ENCODE measurements around the gene ZNF683.

The ZNF683 gene

DNA sequence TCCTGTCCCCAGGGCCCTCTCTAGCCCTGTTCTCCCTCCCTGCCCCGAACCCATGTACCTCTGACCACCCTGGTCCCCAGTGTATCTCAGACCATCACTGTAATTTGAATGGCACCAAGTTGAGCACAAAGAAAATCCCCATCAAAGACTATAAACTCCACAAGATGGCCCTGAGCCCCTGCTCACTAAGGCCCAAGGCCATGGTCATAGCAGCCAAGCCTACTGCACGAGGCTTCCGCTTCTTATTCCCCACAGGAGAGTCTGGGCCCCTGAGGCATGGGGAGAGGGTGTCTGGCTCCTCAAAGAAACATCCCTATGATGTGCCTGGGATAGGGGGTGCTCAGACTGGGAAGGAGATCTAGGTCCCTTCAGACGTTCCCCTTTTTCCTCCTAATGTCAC, 4.5 kb downstream of the ZNF683 start:
- H2BK12ac ChIP-seq (ENCODE audit: low read length in 2 of 2): no peak overlapping the region
- H2BK5ac ChIP-seq (ENCODE audit: low read depth, low read length, poor library complexity, severe bottlenecking): no peak overlapping the region
- H3K9ac ChIP-seq (ENCODE audit: low read length): no peak overlapping the region
- peaks cover 39 to 51% of the 10 kb centered on the region in 2 experiments for H3K27me3 ChIP-seq (ENCODE audit: control insufficient read depth in 1 of 2, insufficient read depth in 1 of 2, low read length in 2 of 2)
- no peaks in the 10 kb centered on the region for H3K36me3 ChIP-seq (ENCODE audit: control insufficient read depth in 1 of 2, insufficient read depth in 2 of 2, low read depth in 1 of 2, low read length in 2 of 2)
- no peak overlapping the region for H3K23ac ChIP-seq (ENCODE audit: low read length in 2 of 2)
- no peak overlapping the region for H2BK15ac ChIP-seq (ENCODE audit: low read depth, poor library complexity, severe bottlenecking)
- H3K27ac ChIP-seq (ENCODE audit: low read length, poor library complexity, severe bottlenecking): no peak overlapping the region
- no peak overlapping the region for H3K18ac ChIP-seq (ENCODE audit: low read depth in 1 of 2, low read length in 2 of 2)
- no peak overlapping the region for H2BK120ac ChIP-seq (ENCODE audit: low read depth, low read length)
- peaks cover 2% of the 10 kb centered on the region for H3K4me1 ChIP-seq (ENCODE audit: control insufficient read depth, insufficient read depth, low read depth, low read length)
- no peak overlapping the region for H4K8ac ChIP-seq (ENCODE audit: low read length)
- H3K4me3 ChIP-seq (ENCODE audit: insufficient read depth in 1 of 2, low read depth in 1 of 2, low read length in 2 of 2): no peak overlapping the region
- H2AFZ ChIP-seq (ENCODE audit: low read depth, low read length): no peak overlapping the region
- H3K9me3 ChIP-seq (ENCODE audit: control insufficient read depth, low read length): no peaks in the 10 kb centered on the region
- H3K79me1 ChIP-seq (replicated peaks; ENCODE audit: low read length, poor library complexity, severe bottlenecking): no peaks in the 10 kb centered on the region
- H3K4ac ChIP-seq (ENCODE audit: low read depth in 1 of 2, low read length in 2 of 2): no peak overlapping the region
- no peak overlapping the region for H4K91ac ChIP-seq (ENCODE audit: low read length)
- H3K4me2 ChIP-seq (ENCODE audit: low read length, poor library complexity, severe bottlenecking): no peak overlapping the region
- DNase-seq: no peak
- H2AK5ac ChIP-seq (ENCODE audit: low read length, severe bottlenecking): no peak overlapping the region
- H3K14ac ChIP-seq (ENCODE audit: low read length in 2 of 2): no peak overlapping the region
- 77% methylated on average over 4 of the region's 4 CpGs for WGBS

GRCh38 chr1:26367441-26367840, 5.1 kb downstream of the ZNF683 start:
- H3K4ac ChIP-seq (ENCODE audit: low read depth in 1 of 2, low read length in 2 of 2): no peak overlapping the region
- no peaks in the 10 kb centered on the region for H3K9me3 ChIP-seq (ENCODE audit: control insufficient read depth, low read length)
- no peak overlapping the region for H2AK5ac ChIP-seq (ENCODE audit: low read length, severe bottlenecking)
- 88% methylated on average over 6 of the region's 6 CpGs for WGBS
- H3K4me1 ChIP-seq (ENCODE audit: control insufficient read depth, insufficient read depth, low read depth, low read length): peaks cover 2% of the 10 kb centered on the region
- no peak overlapping the region for H2BK5ac ChIP-seq (ENCODE audit: low read depth, low read length, poor library complexity, severe bottlenecking)
- H2AFZ ChIP-seq (ENCODE audit: low read depth, low read length): no peak overlapping the region
- no peak overlapping the region for H2BK12ac ChIP-seq (ENCODE audit: low read length in 2 of 2)
- H3K4me3 ChIP-seq (ENCODE audit: insufficient read depth in 1 of 2, low read depth in 1 of 2, low read length in 2 of 2): no peak overlapping the region
- H3K27ac ChIP-seq (ENCODE audit: low read length, poor library complexity, severe bottlenecking): no peak overlapping the region
- no peak overlapping the region for H3K14ac ChIP-seq (ENCODE audit: low read length in 2 of 2)
- no peak overlapping the region for H2BK15ac ChIP-seq (ENCODE audit: low read depth, poor library complexity, severe bottlenecking)
- no peak overlapping the region for H3K23ac ChIP-seq (ENCODE audit: low read length in 2 of 2)
- no peak overlapping the region for H3K4me2 ChIP-seq (ENCODE audit: low read length, poor library complexity, severe bottlenecking)
- no peak overlapping the region for H4K91ac ChIP-seq (ENCODE audit: low read length)
- H3K79me1 ChIP-seq (replicated peaks; ENCODE audit: low read length, poor library complexity, severe bottlenecking): no peaks in the 10 kb centered on the region
- H2BK120ac ChIP-seq (ENCODE audit: low read depth, low read length): no peak overlapping the region
- H3K36me3 ChIP-seq (ENCODE audit: control insufficient read depth in 1 of 2, insufficient read depth in 2 of 2, low read depth in 1 of 2, low read length in 2 of 2): no peaks in the 10 kb centered on the region
- no peak for DNase-seq
- H3K18ac ChIP-seq (ENCODE audit: low read depth in 1 of 2, low read length in 2 of 2): no peak overlapping the region
- H3K9ac ChIP-seq (ENCODE audit: low read length): no peak overlapping the region
- no peak overlapping the region for H4K8ac ChIP-seq (ENCODE audit: low read length)
- peaks cover 44 to 52% of the 10 kb centered on the region in 2 experiments for H3K27me3 ChIP-seq (ENCODE audit: control insufficient read depth in 1 of 2, insufficient read depth in 1 of 2, low read length in 2 of 2)

DNA sequence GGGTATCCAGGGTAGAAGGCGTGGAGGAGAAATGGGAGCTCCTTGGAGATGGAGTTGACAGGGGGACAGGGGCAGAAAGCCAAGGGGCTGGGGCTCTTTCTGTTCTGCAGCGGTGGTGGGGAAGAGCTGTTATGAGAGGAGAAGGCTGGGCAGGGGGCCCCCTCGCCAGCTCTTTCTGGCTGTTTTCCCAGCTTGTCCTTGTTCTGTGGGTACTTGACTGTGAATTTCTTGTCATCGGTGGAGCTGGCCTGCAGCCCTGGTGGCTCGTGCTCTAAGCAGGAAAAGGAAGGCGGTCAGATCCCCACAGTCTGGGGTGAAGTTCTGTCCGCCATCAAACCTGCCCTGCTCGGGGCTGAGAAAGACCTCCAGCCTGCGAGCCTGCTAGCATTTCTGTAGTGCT, 7.6 kb downstream of the ZNF683 start:
- Histone ChIP-seq H3K4me2 (ENCODE audit: low read length, poor library complexity, severe bottlenecking) (no peak overlapping the region), H3K9me3 (ENCODE audit: control insufficient read depth, low read length) (no peaks in the 10 kb centered on the region)
- WGBS: 85% methylated on average over 9 of the region's 9 CpGs

GRCh38 chr1:26363549-26364448, 8.8 kb downstream of the ZNF683 start:
- H2BK15ac ChIP-seq (ENCODE audit: low read depth, poor library complexity, severe bottlenecking): no peak overlapping the region
- peak; percentile 70 for DNase-seq
- H4K91ac ChIP-seq (ENCODE audit: low read length): no peak overlapping the region
- no peak overlapping the region for H3K4me3 ChIP-seq (ENCODE audit: insufficient read depth in 1 of 2, low read depth in 1 of 2, low read length in 2 of 2)
- H3K18ac ChIP-seq (ENCODE audit: low read depth in 1 of 2, low read length in 2 of 2): no peak overlapping the region
- H3K4me2 ChIP-seq (ENCODE audit: low read length, poor library complexity, severe bottlenecking): no peak overlapping the region
- H3K4ac ChIP-seq (ENCODE audit: low read depth in 1 of 2, low read length in 2 of 2): no peak overlapping the region
- H2AK5ac ChIP-seq (ENCODE audit: low read length, severe bottlenecking): no peak overlapping the region
- no peaks in the 10 kb centered on the region for H3K36me3 ChIP-seq (ENCODE audit: control insufficient read depth in 1 of 2, insufficient read depth in 2 of 2, low read depth in 1 of 2, low read length in 2 of 2)
- no peaks in the 10 kb centered on the region for H3K79me1 ChIP-seq (replicated peaks; ENCODE audit: low read length, poor library complexity, severe bottlenecking)
- H2BK5ac ChIP-seq (ENCODE audit: low read depth, low read length, poor library complexity, severe bottlenecking): no peak overlapping the region
- no peak overlapping the region for H3K23ac ChIP-seq (ENCODE audit: low read length in 2 of 2)
- no peak overlapping the region for H3K9ac ChIP-seq (ENCODE audit: low read length)
- H2AFZ ChIP-seq (ENCODE audit: low read depth, low read length): no peak overlapping the region
- H3K27me3 ChIP-seq (ENCODE audit: control insufficient read depth in 1 of 2, insufficient read depth in 1 of 2, low read length in 2 of 2): peaks cover 69 to 75% of the 10 kb centered on the region in 2 experiments
- no peak overlapping the region for H4K8ac ChIP-seq (ENCODE audit: low read length)
- H3K14ac ChIP-seq (ENCODE audit: low read length in 2 of 2): no peak overlapping the region
- no peak overlapping the region for H2BK120ac ChIP-seq (ENCODE audit: low read depth, low read length)
- H3K9me3 ChIP-seq (ENCODE audit: control insufficient read depth, low read length): no peaks in the 10 kb centered on the region
- WGBS: 44% methylated on average over 21 of the region's 26 CpGs
- H3K27ac ChIP-seq (ENCODE audit: low read length, poor library complexity, severe bottlenecking): no peak overlapping the region
- no peak overlapping the region for H2BK12ac ChIP-seq (ENCODE audit: low read length in 2 of 2)
- peaks cover 5% of the 10 kb centered on the region for H3K4me1 ChIP-seq (ENCODE audit: control insufficient read depth, insufficient read depth, low read depth, low read length)

More for the DNA sequence above, 7.6 kb downstream of the ZNF683 start:
- peaks cover 60 to 65% of the 10 kb centered on the region in 2 experiments for H3K27me3 ChIP-seq (ENCODE audit: control insufficient read depth in 1 of 2, insufficient read depth in 1 of 2, low read length in 2 of 2)
- DNase-seq: no peak
- H2AFZ ChIP-seq (ENCODE audit: low read depth, low read length): no peak overlapping the region
- H4K8ac ChIP-seq (ENCODE audit: low read length): no peak overlapping the region
- H3K18ac ChIP-seq (ENCODE audit: low read depth in 1 of 2, low read length in 2 of 2): no peak overlapping the region
- no peaks in the 10 kb centered on the region for H3K36me3 ChIP-seq (ENCODE audit: control insufficient read depth in 1 of 2, insufficient read depth in 2 of 2, low read depth in 1 of 2, low read length in 2 of 2)
- H2BK12ac ChIP-seq (ENCODE audit: low read length in 2 of 2): no peak overlapping the region
- H3K14ac ChIP-seq (ENCODE audit: low read length in 2 of 2): no peak overlapping the region
- H2AK5ac ChIP-seq (ENCODE audit: low read length, severe bottlenecking): no peak overlapping the region
- H3K79me1 ChIP-seq (replicated peaks; ENCODE audit: low read length, poor library complexity, severe bottlenecking): no peaks in the 10 kb centered on the region
- no peak overlapping the region for H3K4me3 ChIP-seq (ENCODE audit: insufficient read depth in 1 of 2, low read depth in 1 of 2, low read length in 2 of 2)
- no peak overlapping the region for H4K91ac ChIP-seq (ENCODE audit: low read length)
- no peak overlapping the region for H3K27ac ChIP-seq (ENCODE audit: low read length, poor library complexity, severe bottlenecking)
- H2BK5ac ChIP-seq (ENCODE audit: low read depth, low read length, poor library complexity, severe bottlenecking): no peak overlapping the region
- no peak overlapping the region for H3K9ac ChIP-seq (ENCODE audit: low read length)
- H2BK120ac ChIP-seq (ENCODE audit: low read depth, low read length): no peak overlapping the region
- H3K4ac ChIP-seq (ENCODE audit: low read depth in 1 of 2, low read length in 2 of 2): no peak overlapping the region
- no peak overlapping the region for H2BK15ac ChIP-seq (ENCODE audit: low read depth, poor library complexity, severe bottlenecking)
- no peak overlapping the region for H3K23ac ChIP-seq (ENCODE audit: low read length in 2 of 2)
- H3K4me1 ChIP-seq (ENCODE audit: control insufficient read depth, insufficient read depth, low read depth, low read length): peaks cover 4% of the 10 kb centered on the region

Data from mesenchymal stem cell (in vitro differentiated cells and primary cell).